Measurements from ENCODE around the gene GALNT18.

Gene GALNT18

DNA sequence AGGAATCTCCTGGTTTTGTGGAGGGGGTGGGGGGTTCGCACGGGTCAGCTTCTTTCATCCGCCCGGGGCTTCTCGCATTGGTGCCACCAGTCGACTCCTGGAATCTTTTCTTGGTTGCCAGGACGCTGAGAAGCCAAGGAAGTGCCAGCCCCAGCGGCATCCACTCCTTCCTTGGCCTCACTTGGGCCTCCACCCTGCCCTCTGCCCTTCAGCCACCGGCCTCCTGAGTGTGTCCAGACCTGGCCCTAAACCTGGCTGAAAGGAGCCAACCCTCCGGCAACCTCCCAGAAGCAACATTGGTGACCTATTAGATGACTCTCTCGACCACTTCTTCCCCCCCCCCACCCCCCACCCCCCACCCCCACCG is 518 bp upstream of the GALNT18 start:
- H3K79me1 ChIP-seq (ENCODE audit: low read depth, low read length): no peaks in the 10 kb centered on the region
- H3K36me3 ChIP-seq (replicated peaks in 1 of 2; ENCODE audit: control insufficient read depth in 2 of 2, insufficient read depth in 2 of 2, low read length in 2 of 2): no peaks in the 10 kb centered on the region
- peaks cover 5 to 10% of the 10 kb centered on the region in 2 donors for H3K4me1 ChIP-seq (ENCODE audit: control insufficient read depth in 2 of 2, insufficient read depth in 1 of 2, low read depth in 1 of 2, low read length in 2 of 2)
- no peaks in the 10 kb centered on the region for H3K9me3 ChIP-seq (replicated peaks in 1 of 2; ENCODE audit: control insufficient read depth in 2 of 2, insufficient read depth in 1 of 2, low read depth in 1 of 2, low read length in 2 of 2)
- H2BK15ac ChIP-seq (ENCODE audit: low read length): no peak overlapping the region
- H3K18ac ChIP-seq (ENCODE audit: low read length): peak overlapping the region; percentile 75
- no peak overlapping the region for H2AK5ac ChIP-seq (ENCODE audit: low read depth, low read length)
- H3K4me2 ChIP-seq (ENCODE audit: insufficient read depth, low read length, poor library complexity, severe bottlenecking): peak overlapping the region; percentile 49
- peaks cover 0 to 61% (median 24%) of the 10 kb centered on the region in 3 experiments for H3K27me3 ChIP-seq (ENCODE audit: control insufficient read depth in 3 of 3, insufficient read depth in 3 of 3, low read depth in 1 of 3, low read length in 3 of 3)
- no peak overlapping the region for H3K4ac ChIP-seq (ENCODE audit: low read length)
- no peak overlapping the region for H4K8ac ChIP-seq (ENCODE audit: low read depth, low read length)
- H2BK12ac ChIP-seq (ENCODE audit: low read length): no peak overlapping the region
- H3K23ac ChIP-seq (ENCODE audit: low read depth, low read length, poor library complexity): no peak overlapping the region
- DNase-seq (ENCODE audit: low spot score): no peak
- no peak overlapping the region for H3K27ac ChIP-seq (replicated peaks; ENCODE audit: low read length)
- WGBS, 2 donors (ENCODE audit: extremely low coverage in 2 of 2, insufficient read length in 2 of 2, insufficient replicate concordance in 1 of 2): no CpG with 5 or more reads among the region's 12 CpGs
- H2BK5ac ChIP-seq (ENCODE audit: low read length): no peak overlapping the region
- peak overlapping the region; percentile 21 for H3K9ac ChIP-seq (ENCODE audit: low read depth, low read length, poor library complexity)
- H2AFZ ChIP-seq (ENCODE audit: low read length): peak overlapping the region; percentile 94
- peak overlapping the region; percentile 51 for H3K14ac ChIP-seq (ENCODE audit: low read length)
- H4K91ac ChIP-seq (ENCODE audit: low read depth, low read length, poor library complexity): no peak overlapping the region
- H2BK120ac ChIP-seq (ENCODE audit: low read depth, low read length): no peak overlapping the region
- peak overlapping the region in 1 of 2 donors; percentile 30 for H3K4me3 ChIP-seq (ENCODE audit: low read length in 2 of 2)

GRCh38 chr11:11620921-11621572 is 758 bp downstream of the GALNT18 start:
- Histone ChIP-seq H3K9ac (ENCODE audit: low read depth, low read length, poor library complexity) (peak overlapping the region; percentile 82), H3K4me3 (ENCODE audit: low read length in 2 of 2) (peak overlapping the region; percentile 38 to 83), H3K9me3 (replicated peaks in 1 of 2; ENCODE audit: control insufficient read depth in 2 of 2, insufficient read depth in 1 of 2, low read depth in 1 of 2, low read length in 2 of 2) (no peaks in the 10 kb centered on the region), H4K8ac (ENCODE audit: low read depth, low read length) (no peak overlapping the region), H3K18ac (ENCODE audit: low read length) (peak overlapping the region; percentile 84), H3K23ac (ENCODE audit: low read depth, low read length, poor library complexity) (peak overlapping the region; percentile 36), H4K91ac (ENCODE audit: low read depth, low read length, poor library complexity) (no peak overlapping the region), H2AFZ (ENCODE audit: low read length) (peak overlapping the region; percentile 94), H2BK15ac (ENCODE audit: low read length) (no peak overlapping the region), H3K27me3 (ENCODE audit: control insufficient read depth in 3 of 3, insufficient read depth in 3 of 3, low read depth in 1 of 3, low read length in 3 of 3) (peaks cover 0 to 60% (median 24%) of the 10 kb centered on the region in 3 experiments), H2BK120ac (ENCODE audit: low read depth, low read length) (no peak overlapping the region), H3K4me1 (ENCODE audit: control insufficient read depth in 2 of 2, insufficient read depth in 1 of 2, low read depth in 1 of 2, low read length in 2 of 2) (peaks cover 5 to 10% of the 10 kb centered on the region in 2 donors), H3K4me2 (ENCODE audit: insufficient read depth, low read length, poor library complexity, severe bottlenecking) (peak overlapping the region; percentile 98), H3K27ac (replicated peaks; ENCODE audit: low read length) (no peak overlapping the region), H2AK5ac (ENCODE audit: low read depth, low read length) (no peak overlapping the region), H2BK5ac (ENCODE audit: low read length) (peak overlapping the region; percentile 46), H3K4ac (ENCODE audit: low read length) (no peak overlapping the region), H2BK12ac (ENCODE audit: low read length) (no peak overlapping the region), H3K36me3 (replicated peaks in 1 of 2; ENCODE audit: control insufficient read depth in 2 of 2, insufficient read depth in 2 of 2, low read length in 2 of 2) (no peaks in the 10 kb centered on the region), H3K79me1 (ENCODE audit: low read depth, low read length) (no peaks in the 10 kb centered on the region), H3K14ac (ENCODE audit: low read length) (no peak overlapping the region)
- DNase-seq (ENCODE audit: low spot score): peak; percentile 40
- WGBS, 2 donors (ENCODE audit: extremely low coverage in 2 of 2, insufficient read length in 2 of 2, insufficient replicate concordance in 1 of 2): no CpG with 5 or more reads among the region's 55 CpGs

DNA sequence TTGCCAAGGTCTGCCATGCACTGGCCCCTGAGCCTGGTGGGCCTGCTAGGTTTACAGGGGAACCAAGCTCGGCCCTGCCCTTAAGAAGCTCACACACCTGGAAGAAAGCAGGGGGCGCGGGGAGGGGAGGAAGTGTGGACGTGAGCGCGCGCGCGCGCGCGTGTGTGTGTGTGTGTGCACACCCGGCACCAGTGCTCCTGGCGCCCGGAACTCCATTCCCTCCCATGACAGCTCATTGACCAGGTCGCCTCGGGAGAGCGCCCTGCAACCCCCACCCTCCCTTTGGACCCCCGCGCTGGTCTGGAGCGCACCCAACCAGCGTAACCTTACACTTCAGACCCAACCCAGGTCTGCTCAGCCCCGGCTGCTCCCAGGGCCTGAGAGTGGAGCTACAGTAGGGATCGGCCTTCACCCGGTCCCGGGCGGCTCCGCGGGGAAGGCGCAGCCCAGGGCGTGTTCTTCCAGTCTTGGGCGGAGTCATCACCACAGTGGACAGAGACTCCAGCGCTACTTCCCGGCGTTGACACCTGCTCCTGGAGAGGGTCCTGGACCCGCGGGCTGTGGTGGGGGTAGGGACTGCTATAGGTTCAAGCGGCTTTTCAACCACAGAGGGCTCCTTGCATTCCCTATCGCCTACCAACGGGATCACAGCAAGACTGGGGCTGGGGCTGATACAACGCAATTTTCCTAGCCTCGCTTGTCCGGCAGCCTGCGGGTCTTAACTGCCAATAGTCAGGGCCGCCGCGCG is 1.5 kb downstream of the GALNT18 start:
- H3K4me1 ChIP-seq (ENCODE audit: control insufficient read depth in 2 of 2, insufficient read depth in 1 of 2, low read depth in 1 of 2, low read length in 2 of 2): peaks cover 5 to 10% of the 10 kb centered on the region in 2 donors
- no CpG with 5 or more reads among the region's 48 CpGs for WGBS, 2 donors (ENCODE audit: extremely low coverage in 2 of 2, insufficient read length in 2 of 2, insufficient replicate concordance in 1 of 2)
- peak overlapping the region; percentile 24 for H3K18ac ChIP-seq (ENCODE audit: low read length)
- H2BK120ac ChIP-seq (ENCODE audit: low read depth, low read length): no peak overlapping the region
- no peak overlapping the region for H2AK5ac ChIP-seq (ENCODE audit: low read depth, low read length)
- no peak overlapping the region for H3K23ac ChIP-seq (ENCODE audit: low read depth, low read length, poor library complexity)
- peak overlapping the region; percentile 94 for H2AFZ ChIP-seq (ENCODE audit: low read length)
- H3K9me3 ChIP-seq (replicated peaks in 1 of 2; ENCODE audit: control insufficient read depth in 2 of 2, insufficient read depth in 1 of 2, low read depth in 1 of 2, low read length in 2 of 2): no peaks in the 10 kb centered on the region
- no peaks in the 10 kb centered on the region for H3K36me3 ChIP-seq (replicated peaks in 1 of 2; ENCODE audit: control insufficient read depth in 2 of 2, insufficient read depth in 2 of 2, low read length in 2 of 2)
- H3K4ac ChIP-seq (ENCODE audit: low read length): no peak overlapping the region
- peaks cover 0 to 57% (median 24%) of the 10 kb centered on the region in 3 experiments for H3K27me3 ChIP-seq (ENCODE audit: control insufficient read depth in 3 of 3, insufficient read depth in 3 of 3, low read depth in 1 of 3, low read length in 3 of 3)
- peak overlapping the region; percentile 98 for H3K4me2 ChIP-seq (ENCODE audit: insufficient read depth, low read length, poor library complexity, severe bottlenecking)
- no peak overlapping the region for H3K27ac ChIP-seq (replicated peaks; ENCODE audit: low read length)
- no peaks in the 10 kb centered on the region for H3K79me1 ChIP-seq (ENCODE audit: low read depth, low read length)
- no peak overlapping the region for H2BK5ac ChIP-seq (ENCODE audit: low read length)
- peak overlapping the region; percentile 82 for H3K9ac ChIP-seq (ENCODE audit: low read depth, low read length, poor library complexity)
- no peak overlapping the region for H2BK15ac ChIP-seq (ENCODE audit: low read length)
- no peak overlapping the region for H4K8ac ChIP-seq (ENCODE audit: low read depth, low read length)
- no peak overlapping the region for H3K14ac ChIP-seq (ENCODE audit: low read length)
- no peak overlapping the region for H2BK12ac ChIP-seq (ENCODE audit: low read length)
- H3K4me3 ChIP-seq (ENCODE audit: low read length in 2 of 2): peak overlapping the region in 1 of 2 donors; percentile 83
- DNase-seq (ENCODE audit: low spot score): peak; percentile 44
- H4K91ac ChIP-seq (ENCODE audit: low read depth, low read length, poor library complexity): no peak overlapping the region

DNA sequence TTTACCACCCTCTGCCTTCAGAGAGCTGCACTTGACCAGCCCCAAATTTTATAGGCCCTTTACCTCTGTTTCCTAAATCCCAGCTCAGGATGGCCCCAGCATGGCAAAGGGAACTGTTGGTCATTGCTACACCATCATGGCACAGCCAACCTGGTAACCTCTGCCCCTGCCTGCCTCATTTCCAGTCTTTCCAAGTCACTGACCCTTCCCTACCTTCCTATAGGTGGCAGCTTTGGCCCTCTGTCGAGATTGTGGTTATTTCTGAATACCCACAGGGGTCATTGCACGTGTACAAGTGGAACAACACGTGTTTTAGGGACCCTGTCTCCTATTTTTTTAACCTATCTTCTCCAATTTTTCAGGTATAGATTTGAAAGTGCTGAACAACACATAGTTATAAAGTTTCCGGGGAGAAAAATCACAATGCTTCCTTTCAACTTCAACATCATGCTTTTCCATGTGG is 2.8 kb downstream of the GALNT18 start:
- Histone ChIP-seq H2BK120ac (ENCODE audit: low read depth, low read length) (no peak overlapping the region), H2AK5ac (ENCODE audit: low read depth, low read length) (no peak overlapping the region), H3K27me3 (ENCODE audit: control insufficient read depth in 3 of 3, insufficient read depth in 3 of 3, low read depth in 1 of 3, low read length in 3 of 3) (peaks cover 0 to 51% (median 24%) of the 10 kb centered on the region in 3 experiments), H3K4me2 (ENCODE audit: insufficient read depth, low read length, poor library complexity, severe bottlenecking) (no peak overlapping the region), H3K9me3 (replicated peaks in 1 of 2; ENCODE audit: control insufficient read depth in 2 of 2, insufficient read depth in 1 of 2, low read depth in 1 of 2, low read length in 2 of 2) (no peaks in the 10 kb centered on the region), H3K79me1 (ENCODE audit: low read depth, low read length) (no peaks in the 10 kb centered on the region), H3K36me3 (replicated peaks in 1 of 2; ENCODE audit: control insufficient read depth in 2 of 2, insufficient read depth in 2 of 2, low read length in 2 of 2) (no peaks in the 10 kb centered on the region), H2BK5ac (ENCODE audit: low read length) (no peak overlapping the region), H3K4me1 (ENCODE audit: control insufficient read depth in 2 of 2, insufficient read depth in 1 of 2, low read depth in 1 of 2, low read length in 2 of 2) (peaks cover 5 to 8% of the 10 kb centered on the region in 2 donors), H2AFZ (ENCODE audit: low read length) (no peak overlapping the region), H3K27ac (replicated peaks; ENCODE audit: low read length) (no peak overlapping the region), H2BK12ac (ENCODE audit: low read length) (no peak overlapping the region), H3K18ac (ENCODE audit: low read length) (no peak overlapping the region), H3K14ac (ENCODE audit: low read length) (no peak overlapping the region), H4K8ac (ENCODE audit: low read depth, low read length) (no peak overlapping the region), H3K23ac (ENCODE audit: low read depth, low read length, poor library complexity) (no peak overlapping the region), H4K91ac (ENCODE audit: low read depth, low read length, poor library complexity) (no peak overlapping the region), H3K4ac (ENCODE audit: low read length) (no peak overlapping the region), H3K4me3 (ENCODE audit: low read length in 2 of 2) (no peak overlapping the region), H2BK15ac (ENCODE audit: low read length) (no peak overlapping the region), H3K9ac (ENCODE audit: low read depth, low read length, poor library complexity) (no peak overlapping the region)
- no CpG with 5 or more reads among the region's 4 CpGs for WGBS, 2 donors (ENCODE audit: extremely low coverage in 2 of 2, insufficient read length in 2 of 2, insufficient replicate concordance in 1 of 2)
- DNase-seq (ENCODE audit: low spot score): no peak

All from neuronal stem cell (in vitro differentiated cells).